T-helper 2 cell (primary cell): ENCODE data around the gene OPCML.
A peak's percentile ranks its signal among the peaks of the same experiment; 100 is the strongest.

ENCODE experiments used
- DNase-seq, 5 experiments: peaks; one replicate each; pipeline versions ENCODE4 v3.0.0 to v3.0.0-alpha.2; 2012 to 2022

OPCML gene

GRCh38 chr11:132379540-132379939, 1152.8 kb downstream of the OPCML start:
- no peak for DNase-seq

- no peak for DNase-seq
These were observed 1158.7 kb downstream of the OPCML start for GRCh38 chr11:132373405-132374143.

DNA sequence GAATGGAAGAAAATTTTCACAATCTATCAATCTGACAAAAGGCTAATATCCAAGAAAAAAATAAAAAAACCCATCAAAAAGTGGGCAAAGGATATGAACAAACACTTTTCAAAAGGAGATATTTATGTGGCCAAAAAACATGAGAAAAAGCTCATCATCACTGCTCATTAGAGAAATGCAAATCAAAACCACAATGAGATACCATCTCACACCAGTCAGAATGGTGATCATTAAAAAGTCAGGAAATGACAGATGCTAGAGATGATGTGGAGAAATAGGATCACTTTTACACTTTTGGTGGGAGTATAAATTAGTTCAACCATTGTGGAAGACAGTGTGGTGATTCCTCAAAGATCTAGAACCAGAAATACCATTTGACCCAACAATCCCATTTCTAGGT, 1162.2 kb downstream of the OPCML start:
- DNase-seq, result peak in 1 of 5 experiments; percentile 31

GRCh38 chr11:132367293-132367692, 1165.0 kb downstream of the OPCML start:
- no peak for DNase-seq

DNA sequence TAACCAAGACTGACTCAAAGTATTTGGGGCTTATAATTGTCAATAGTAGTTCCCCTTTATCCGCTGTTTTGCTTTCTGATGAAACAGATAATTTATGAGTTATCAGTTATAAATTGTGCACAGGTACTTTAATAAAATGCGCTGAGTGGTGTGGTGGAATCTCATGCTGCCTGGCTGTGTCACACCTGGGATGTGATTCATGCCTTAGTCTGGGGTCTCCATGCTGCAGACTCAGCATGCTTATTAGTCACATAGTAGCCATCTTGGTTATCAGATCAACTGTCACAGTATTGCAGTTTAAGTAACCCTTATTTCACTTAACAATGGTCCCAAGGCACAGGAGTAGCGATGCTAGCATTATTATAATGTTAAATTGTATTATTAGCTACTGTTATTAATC, 1166.7 kb downstream of the OPCML start:
- DNase-seq, result no peak
